ENCODE results near the gene USP3. TPM values are rescaled to one million over a fixed set of nuclear protein-coding genes. Genes with fewer than 3 reads are reported as not detected.
A peak's percentile ranks its signal among the peaks of the same experiment; 100 is the strongest.

USP3 gene
- total and polyA plus RNA-seq, 2 donors (not counting 1 experiment from before 2014, with no cell fraction given) = 43.4 to 152 TPM

- Histone ChIP-seq H3K9me3 (ENCODE audit: control extremely low read depth in 1 of 3, control insufficient read depth in 2 of 3, insufficient read depth in 1 of 3, low read length in 2 of 3) (no peaks in the 10 kb centered on the region), H2AFZ (ENCODE audit: insufficient read depth, low read depth, low read length, poor library complexity, severe bottlenecking) (peak overlapping the region; percentile 48), H3K4me3 (ENCODE audit: control extremely low read depth in 1 of 5, extremely low read depth in 1 of 5, insufficient read depth in 1 of 5, low read depth in 2 of 5, low read length in 4 of 5) (peak overlapping the region in 4 of 5 experiments; percentile 4 to 38 (median 30)), H3K4me1 (ENCODE audit: control insufficient read depth in 2 of 2, insufficient read depth in 2 of 2, low read length in 2 of 2) (peaks cover 63 to 69% of the 10 kb centered on the region in 2 donors), H3K79me2 (ENCODE audit: control insufficient read depth, insufficient read depth, low read length) (peaks cover 25% of the 10 kb centered on the region), H3K27me3 (replicated peaks in 1 of 4; ENCODE audit: control extremely low read depth in 1 of 4, control insufficient read depth in 3 of 4, insufficient read depth in 4 of 4, low read length in 3 of 4) (no peaks in the 10 kb centered on the region), H3K4me2 (replicated peaks; ENCODE audit: low read depth, low read length, poor library complexity, severe bottlenecking) (peak overlapping the region; percentile 68), H3K36me3 (replicated peaks in 1 of 2; ENCODE audit: control extremely low read depth in 1 of 2, control insufficient read depth in 1 of 2, extremely low read depth in 1 of 2, insufficient read depth in 2 of 2, low read length in 1 of 2) (no peaks in the 10 kb centered on the region), H3K9ac (ENCODE audit: low read length) (peak overlapping the region; percentile 43), H3K27ac (ENCODE audit: low read length in 2 of 2) (peak overlapping the region; percentile 90 to 95), H4K20me1 (ENCODE audit: control insufficient read depth, insufficient read depth, low read length, poor library complexity, severe bottlenecking) (no peaks in the 10 kb centered on the region)
- ChIA-PET POLR2A (interaction anchor here (0.6 to 13.7 kb wide), 11 partner anchors 8 to 771 kb away, joined by 3 to 172 read pairs (median 6); partner anchors contain the start of gene USP3), CTCF (interaction anchor here (0.6 to 13.0 kb wide), 15 partner anchors 8 to 135 kb away, joined by 3 to 132 read pairs (median 8); partner anchors contain the start of gene USP3)
- intact Hi-C loops (cut with micrococcal nuclease) = loop anchor here (1.0 to 5.0 kb wide), 7 partner anchors 9 to 617 kb away; partner anchors contain the start of genes CIAO2A and USP3
- no peaks in the 10 kb centered on the region for H3K27me3 Mint-ChIP-seq
- peak overlapping the region; percentile 97 for H3K27ac Mint-ChIP-seq
- H3K9me3 Mint-ChIP-seq (ENCODE audit: insufficient read depth) = no peaks in the 10 kb centered on the region
- peak overlapping the region; percentile 83 for H3K4me3 Mint-ChIP-seq
- TF ChIP-seq EZH2 (IDR thresholded peaks at IDR 0.05; ENCODE audit: borderline replicate concordance, insufficient read depth, low read depth, low read length, poor library complexity, severe bottlenecking) (no peak), CTCF (IDR thresholded peaks at IDR 0.05) (no peak)
- DNase-seq (peak; percentile 89), ATAC-seq (ENCODE audit: low read depth) (peak; percentile 68)
- 15% methylated on average over 7 of the region's 9 CpGs for WGBS (ENCODE audit: insufficient coverage)
- H3K4me1 Mint-ChIP-seq = peaks cover 73% of the 10 kb centered on the region
These were observed 29.5 kb upstream of the USP3 start for GRCh38 chr15:63474810-63475316.

GRCh38 chr15:63475707-63476106, 28.7 kb upstream of the USP3 start:
- DNase-seq (no peak), ATAC-seq (ENCODE audit: low read depth) (no peak)
- no CpG with 5 or more reads among the region's 9 CpGs for WGBS (ENCODE audit: insufficient coverage)
- peak overlapping the region; percentile 44 for H3K4me2 ChIP-seq (replicated peaks; ENCODE audit: low read depth, low read length, poor library complexity, severe bottlenecking)
- H3K4me3 ChIP-seq (ENCODE audit: control extremely low read depth in 1 of 5, extremely low read depth in 1 of 5, insufficient read depth in 1 of 5, low read depth in 2 of 5, low read length in 4 of 5) = no peak overlapping the region
- H3K4me1 ChIP-seq (ENCODE audit: control insufficient read depth in 2 of 2, insufficient read depth in 2 of 2, low read length in 2 of 2) = peaks cover 71 to 78% of the 10 kb centered on the region in 2 donors
- peak overlapping the region; percentile 97 for H3K27ac Mint-ChIP-seq
- no peak overlapping the region for H3K9ac ChIP-seq (ENCODE audit: low read length)
- no peaks in the 10 kb centered on the region for H3K27me3 ChIP-seq (replicated peaks in 1 of 4; ENCODE audit: control extremely low read depth in 1 of 4, control insufficient read depth in 3 of 4, insufficient read depth in 4 of 4, low read length in 3 of 4)
- intact Hi-C loops (cut with micrococcal nuclease) = loop anchor here (2.0 to 5.0 kb wide), 2 partner anchors 69 to 283 kb away; no protein-coding TSS in a partner anchor
- no peaks in the 10 kb centered on the region for H3K9me3 Mint-ChIP-seq (ENCODE audit: insufficient read depth)
- H3K27ac ChIP-seq (ENCODE audit: low read length in 2 of 2) = peak overlapping the region; percentile 90 to 95
- peaks cover 25% of the 10 kb centered on the region for H3K79me2 ChIP-seq (ENCODE audit: control insufficient read depth, insufficient read depth, low read length)
- H4K20me1 ChIP-seq (ENCODE audit: control insufficient read depth, insufficient read depth, low read length, poor library complexity, severe bottlenecking) = no peaks in the 10 kb centered on the region
- TF ChIP-seq EZH2 (IDR thresholded peaks at IDR 0.05; ENCODE audit: borderline replicate concordance, insufficient read depth, low read depth, low read length, poor library complexity, severe bottlenecking) = no peak
- no peak for TF ChIP-seq CTCF (IDR thresholded peaks at IDR 0.05)
- H3K36me3 ChIP-seq (replicated peaks in 1 of 2; ENCODE audit: control extremely low read depth in 1 of 2, control insufficient read depth in 1 of 2, extremely low read depth in 1 of 2, insufficient read depth in 2 of 2, low read length in 1 of 2) = no peaks in the 10 kb centered on the region
- no peaks in the 10 kb centered on the region for H3K27me3 Mint-ChIP-seq
- peak overlapping the region; percentile 26 for H3K4me3 Mint-ChIP-seq
- no peaks in the 10 kb centered on the region for H3K9me3 ChIP-seq (ENCODE audit: control extremely low read depth in 1 of 3, control insufficient read depth in 2 of 3, insufficient read depth in 1 of 3, low read length in 2 of 3)
- H2AFZ ChIP-seq (ENCODE audit: insufficient read depth, low read depth, low read length, poor library complexity, severe bottlenecking) = no peak overlapping the region
- H3K4me1 Mint-ChIP-seq = peaks cover 76% of the 10 kb centered on the region
- ChIA-PET CTCF (interaction anchor here (1.3 to 13.0 kb wide), 8 partner anchors 7 to 124 kb away, joined by 6 to 132 read pairs (median 18); partner anchors contain the start of gene USP3), POLR2A (interaction anchor here (0.8 to 13.7 kb wide), 7 partner anchors 8 to 125 kb away, joined by 4 to 172 read pairs (median 12); partner anchors contain the start of gene USP3)

Data from B cell (primary cell).